NCI-H345 treated with DMSO at 0.1 percent for 48 hours (cell line): ENCODE data around the gene HYDIN.
A peak's percentile ranks its signal among the peaks of the same experiment; 100 is the strongest.
"Not testable (repeated sequence)": the region's sequence is repeated elsewhere in the genome, so short reads cannot be mapped to it uniquely, and the experiment has no call there.

Source experiments
- DNase-seq: peaks from one replicate; lab custom pipeline; 2025; ENCODE audit not compliant: unreplicated experiment; lab: John Stamatoyannopoulos, UW

HYDIN gene

DNA sequence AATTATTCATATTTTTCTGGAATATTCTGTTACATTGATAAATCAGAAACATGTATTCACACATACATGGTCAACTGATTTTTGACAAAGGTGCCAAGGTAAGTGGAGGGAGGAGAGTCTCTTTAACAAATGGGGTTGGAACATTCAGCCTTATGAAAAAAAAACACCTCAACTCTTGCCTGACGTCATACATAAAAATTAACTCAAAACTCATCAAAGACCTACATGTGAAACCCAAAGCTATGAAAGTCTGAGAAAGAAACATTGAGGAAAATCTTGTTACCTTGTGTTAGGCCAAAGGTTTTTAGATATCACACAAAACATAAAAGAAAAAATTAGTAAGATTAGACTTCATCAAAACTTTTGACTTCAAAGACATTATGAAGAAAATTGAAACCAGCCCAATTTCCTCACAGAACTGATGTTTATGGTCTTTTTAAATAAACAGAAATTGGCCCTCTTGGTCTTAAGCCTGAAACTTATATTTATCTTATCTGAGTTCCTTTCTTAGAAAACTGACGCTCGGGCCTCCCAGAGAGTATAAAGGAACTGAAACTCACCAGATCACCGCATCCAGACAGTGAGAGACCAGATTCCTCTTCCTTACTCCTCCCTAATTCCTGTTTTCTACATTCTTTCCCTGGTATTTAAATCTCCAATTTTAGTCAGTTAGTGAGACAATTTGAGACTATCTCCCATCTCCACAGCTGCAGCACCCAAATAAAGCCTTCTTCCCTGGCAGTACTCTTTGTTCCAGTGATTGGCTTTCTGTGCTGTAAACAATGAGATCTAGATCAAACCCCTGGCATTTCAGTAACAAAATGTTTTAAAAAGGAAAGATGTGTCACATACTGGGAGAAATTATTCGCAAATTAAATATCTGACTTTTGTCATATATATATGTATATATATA is 4.0 kb downstream of the HYDIN start:
- no peak for DNase-seq

GRCh38 chr16:71225145-71225544 is 5.4 kb downstream of the HYDIN start:
- no peak for DNase-seq

- DNase-seq = no peak
Measured at GRCh38 chr16:71218306-71218963, 12.1 kb downstream of the HYDIN start.

DNA sequence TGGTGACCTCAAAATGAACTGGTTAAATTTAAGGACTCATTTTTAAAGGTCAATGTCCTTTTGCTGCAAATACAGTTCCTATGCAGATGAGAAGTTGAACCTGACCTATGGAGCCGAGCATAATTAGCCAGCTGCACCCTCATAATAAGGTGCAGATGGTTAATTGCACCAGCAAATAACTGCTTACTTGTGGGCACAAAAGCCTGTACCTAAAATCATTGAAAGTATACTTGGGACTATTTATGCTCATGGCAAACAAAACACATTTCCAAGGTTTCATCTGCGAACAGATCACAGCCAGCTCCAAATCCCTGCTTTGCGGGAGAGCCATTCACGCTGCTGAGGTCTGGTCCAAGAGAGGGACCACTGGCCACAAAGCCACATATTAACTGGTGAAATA is 13.0 kb downstream of the HYDIN start:
- DNase-seq = no peak

DNA sequence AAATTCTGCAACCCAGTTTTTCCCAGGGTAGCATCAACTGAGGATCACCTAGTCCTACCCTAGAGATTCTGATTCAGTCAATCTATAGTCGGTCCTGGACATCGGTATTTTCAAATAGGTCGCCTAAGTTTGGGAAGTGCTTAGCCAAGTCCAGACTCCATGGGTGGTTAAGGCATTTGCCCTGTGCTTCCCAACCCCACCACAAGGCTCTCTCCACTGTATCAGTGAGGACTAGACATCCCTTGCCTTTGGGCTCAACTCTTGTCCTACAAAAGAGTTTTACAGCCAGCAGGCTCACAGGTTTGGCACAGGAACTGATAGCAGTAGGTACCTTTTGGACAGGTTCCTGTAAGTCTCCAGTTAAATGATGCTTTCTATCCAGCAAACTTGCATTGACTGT is 13.8 kb downstream of the HYDIN start:
- no peak for DNase-seq

DNA sequence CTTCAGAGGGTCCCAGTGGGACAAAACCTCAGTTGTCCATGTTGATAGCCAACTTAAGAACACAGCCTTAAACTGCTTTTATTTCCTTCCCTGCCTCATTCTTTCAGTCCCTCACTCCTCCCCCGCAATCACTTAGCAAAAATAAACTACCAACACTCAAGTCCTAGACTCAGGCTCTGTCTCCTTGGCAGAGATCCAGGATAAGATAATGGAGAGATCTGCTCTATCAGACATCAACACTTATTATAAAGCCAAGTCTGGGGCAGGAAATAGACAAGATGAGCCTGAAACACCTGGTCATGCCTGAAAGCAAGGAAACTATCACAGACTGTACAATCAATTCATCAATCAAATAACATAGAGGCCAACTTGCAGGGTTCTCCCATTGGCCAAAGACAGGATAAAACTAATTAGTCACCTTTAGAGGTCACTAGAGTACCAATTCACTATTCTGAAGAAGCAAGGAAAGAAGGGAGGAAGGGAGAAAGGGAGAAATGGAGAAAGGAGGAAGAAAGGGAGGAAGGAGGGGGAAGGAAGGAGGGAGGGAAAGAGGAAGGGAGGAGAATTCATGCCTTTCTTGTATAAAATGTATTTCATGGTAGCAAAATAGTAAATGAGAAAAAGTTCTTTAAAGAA is 15.7 kb downstream of the HYDIN start:
- peak; percentile 8 for DNase-seq

DNA sequence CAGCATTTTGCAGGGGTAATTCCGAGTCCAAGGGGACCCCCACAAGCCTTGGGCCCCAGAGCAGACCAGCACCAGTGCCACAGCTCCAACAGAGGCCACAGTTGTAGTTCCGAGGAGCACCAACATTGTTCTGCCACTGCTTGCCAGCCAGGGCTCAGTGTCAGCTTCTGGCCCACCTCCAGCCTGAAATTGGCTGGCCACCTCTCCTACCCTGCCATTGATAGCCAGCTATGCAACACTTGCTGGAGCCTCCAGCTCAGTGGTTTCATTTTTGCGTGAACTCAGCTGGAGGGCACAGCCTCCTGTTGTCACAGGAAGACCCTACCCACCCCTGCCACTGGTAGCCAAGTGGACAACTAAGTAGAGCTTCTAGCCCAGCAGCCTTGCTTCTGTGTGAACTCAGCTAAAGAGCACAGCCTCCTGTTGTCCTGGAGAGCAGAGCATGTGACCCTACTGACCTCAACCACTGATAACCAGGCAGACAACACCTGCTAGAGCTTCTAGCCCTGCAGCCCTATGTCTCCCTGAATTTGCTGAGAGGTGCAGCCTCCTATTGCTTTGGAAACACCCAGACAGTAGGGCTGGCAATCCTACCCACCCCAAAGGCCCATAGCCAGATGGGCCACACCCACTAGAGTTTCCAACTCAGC is 24.9 kb downstream of the HYDIN start:
- no peak for DNase-seq

DNA sequence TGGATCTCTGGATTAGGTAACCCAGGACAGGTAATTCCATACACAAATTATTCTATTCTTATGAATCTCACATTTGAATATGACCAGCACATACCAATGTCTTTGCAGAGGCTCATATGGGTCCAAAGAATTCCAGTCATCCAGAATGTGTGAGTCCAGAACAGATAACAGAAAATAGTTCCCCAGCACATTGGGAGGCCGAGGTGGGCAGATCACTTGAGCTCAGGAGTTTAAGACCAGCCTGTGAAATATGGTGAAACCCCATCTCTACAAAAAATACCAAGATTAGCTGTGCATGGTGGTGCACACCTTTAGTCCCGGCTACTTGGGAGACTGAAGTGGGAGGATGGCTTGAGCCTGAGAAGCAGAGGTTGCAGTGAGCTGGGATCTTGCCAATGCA is 26.9 kb downstream of the HYDIN start:
- no peak for DNase-seq

GRCh38 chr16:71201556-71201955 is 29.0 kb downstream of the HYDIN start:
- DNase-seq = no peak

DNA sequence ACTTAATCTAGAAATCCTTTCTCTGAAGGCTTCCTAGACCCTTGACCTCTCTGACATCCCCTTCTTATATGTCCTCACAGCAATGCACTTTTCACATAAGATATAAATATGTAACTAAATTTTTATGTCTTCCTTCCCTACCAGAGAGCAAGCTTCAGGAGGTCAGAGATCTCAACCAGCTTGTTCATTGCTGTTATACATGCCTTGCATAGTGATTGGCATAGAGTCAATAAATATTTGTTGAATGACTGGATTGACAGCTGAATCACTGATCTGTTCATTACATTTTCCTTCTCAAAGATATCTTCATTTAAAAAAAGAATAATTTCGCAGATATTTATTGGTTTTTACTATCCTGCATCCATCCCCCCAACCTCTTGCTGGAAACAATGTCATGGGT is 29.5 kb downstream of the HYDIN start:
- no peak for DNase-seq

DNA sequence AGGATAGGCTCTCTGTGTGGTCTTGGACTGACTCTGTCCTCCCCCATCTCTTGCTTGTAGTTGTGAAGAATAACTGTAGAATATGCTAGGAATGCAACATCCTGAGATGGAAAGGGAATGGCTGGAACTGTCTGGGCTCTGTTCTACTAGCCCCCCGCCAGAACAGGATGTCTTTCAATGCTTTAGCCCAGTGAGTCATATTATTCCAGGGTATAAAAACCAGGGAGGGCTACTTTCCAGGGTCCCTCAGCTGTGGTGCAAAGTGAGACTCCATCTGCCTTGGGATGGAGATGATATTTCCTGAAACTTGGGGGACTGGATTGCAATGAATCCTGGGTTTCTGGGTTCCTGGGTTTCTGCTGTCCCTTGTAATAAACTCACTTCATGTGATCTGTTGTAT is 32.1 kb downstream of the HYDIN start:
- DNase-seq = no peak

- no peak for DNase-seq
Measured at GRCh38 chr16:71192387-71192786, 38.1 kb downstream of the HYDIN start.

DNA sequence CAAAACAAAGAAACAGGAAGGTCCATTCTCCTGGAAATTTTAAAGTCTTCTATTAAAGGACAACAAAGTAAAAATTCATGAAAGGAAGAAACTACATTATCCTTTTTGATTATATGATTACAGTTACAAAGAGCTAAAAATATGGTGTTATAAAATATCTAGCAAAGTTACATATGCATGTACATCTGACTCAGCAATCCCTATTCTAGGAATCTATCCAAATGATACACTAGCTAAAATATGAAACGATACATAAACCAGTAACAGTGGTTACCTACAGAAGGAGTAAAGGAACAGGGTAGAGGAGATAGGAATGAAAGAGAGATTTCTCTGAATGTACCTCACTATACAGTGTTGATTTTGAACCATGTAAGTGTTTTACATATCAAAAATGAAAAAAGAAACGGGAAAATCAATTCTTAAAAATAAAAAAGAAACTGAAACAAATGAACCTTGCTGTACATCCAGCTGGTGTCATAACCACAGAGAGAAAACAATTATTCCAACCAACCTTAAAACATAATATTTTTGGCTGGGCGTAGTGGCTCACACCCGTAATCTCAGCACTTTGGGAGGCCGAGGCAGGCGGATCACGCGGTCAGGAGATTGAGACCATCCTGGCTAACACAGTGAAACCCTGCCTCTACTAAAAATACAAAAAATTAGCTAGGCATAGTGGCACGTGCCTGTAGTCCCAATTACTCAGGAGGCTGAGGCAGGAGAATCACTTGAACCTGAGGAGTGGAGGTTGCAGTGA is 41.4 kb downstream of the HYDIN start:
- DNase-seq = no peak

DNA sequence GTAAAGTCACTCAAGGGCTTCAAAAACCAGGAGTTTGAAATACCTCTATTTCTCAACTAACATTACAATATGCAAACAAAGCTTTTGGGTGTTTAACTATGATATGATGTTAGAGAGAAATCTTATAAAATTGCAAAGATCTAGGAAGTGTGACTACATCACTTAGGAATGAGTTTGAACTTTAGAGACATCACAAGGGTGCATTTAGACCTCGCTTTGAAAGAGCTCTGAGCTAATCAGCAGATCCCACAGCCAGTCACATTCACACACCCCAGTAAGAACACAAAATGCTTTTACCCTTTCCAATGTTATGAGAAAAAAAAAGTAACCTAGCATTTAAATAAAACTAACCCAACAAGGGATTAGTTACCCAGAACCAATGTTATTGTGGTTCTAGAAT is 45.2 kb downstream of the HYDIN start:
- DNase-seq = no peak

DNA sequence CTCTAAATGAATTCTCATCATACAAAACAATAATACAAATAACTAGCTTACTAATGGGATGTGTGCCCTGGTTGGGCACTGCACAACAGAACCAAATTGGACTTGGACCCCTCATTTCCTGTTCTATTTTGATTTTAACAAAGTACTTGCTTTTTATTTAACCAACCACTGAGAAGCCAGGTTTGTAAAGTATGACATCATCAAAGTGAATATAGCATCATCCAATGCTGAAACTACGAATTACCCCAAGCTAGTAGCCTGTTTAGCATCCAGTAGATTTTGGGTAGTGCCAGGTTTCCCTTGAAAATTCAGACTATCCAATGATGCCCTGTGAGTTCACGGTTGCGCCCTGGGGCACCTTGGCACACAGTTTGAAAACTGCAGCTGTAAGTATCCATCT is 51.0 kb downstream of the HYDIN start:
- DNase-seq = no peak

DNA sequence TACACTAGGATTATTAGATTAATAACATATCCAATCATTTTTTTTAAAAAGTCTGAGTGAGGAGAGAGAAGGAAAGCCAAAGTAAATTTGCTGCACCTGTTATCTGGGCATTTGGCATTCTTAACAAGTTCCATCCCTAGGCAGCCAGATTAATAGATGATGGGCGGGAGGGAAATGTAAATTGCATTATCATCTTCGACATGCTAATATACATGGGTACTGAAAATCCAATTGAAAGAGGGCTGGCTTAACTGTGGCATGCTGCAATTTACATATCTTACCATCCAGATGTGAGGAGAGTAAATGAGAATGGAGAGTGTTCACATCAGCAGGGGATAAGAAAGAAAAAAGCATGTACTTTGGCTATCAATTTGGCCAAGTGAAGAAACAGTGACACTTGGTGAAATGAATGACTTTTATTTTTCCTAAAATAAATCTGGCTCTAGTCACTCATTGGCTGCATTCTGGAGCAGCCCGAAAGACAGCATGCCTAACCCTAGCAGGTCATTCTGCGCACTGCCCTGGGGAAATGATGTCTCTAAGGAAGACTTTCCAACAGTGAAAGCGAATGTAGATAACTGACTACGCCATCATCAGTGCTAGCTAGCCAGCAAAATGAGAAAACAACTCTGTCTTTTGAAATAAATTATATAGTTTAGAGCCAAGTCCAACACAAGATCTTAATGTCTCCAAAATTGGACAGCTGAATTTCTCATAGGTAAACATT is 57.9 kb downstream of the HYDIN start:
- no peak for DNase-seq

DNA sequence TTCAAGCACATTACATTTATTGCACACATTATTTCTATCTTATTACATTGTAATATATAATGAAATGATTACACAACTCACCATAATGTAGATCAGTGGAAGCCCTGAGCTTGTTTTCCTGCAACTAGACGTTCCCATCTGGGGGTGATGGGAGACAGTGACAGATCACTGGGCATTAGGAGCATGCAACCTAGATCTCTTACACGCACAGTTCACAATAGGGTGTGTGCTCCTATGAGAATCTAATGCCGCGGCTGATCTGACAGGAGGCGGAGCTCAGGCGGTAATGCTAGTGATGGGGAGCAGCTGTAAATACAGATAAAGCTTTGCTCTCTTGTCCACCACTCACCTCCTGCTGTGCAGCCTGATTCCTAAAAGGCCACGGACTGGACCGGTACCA is 69.5 kb downstream of the HYDIN start:
- DNase-seq = not testable (repeated sequence)

- DNase-seq = not testable (repeated sequence)
Measured at GRCh38 chr16:71157278-71157677, 73.2 kb downstream of the HYDIN start.

DNA sequence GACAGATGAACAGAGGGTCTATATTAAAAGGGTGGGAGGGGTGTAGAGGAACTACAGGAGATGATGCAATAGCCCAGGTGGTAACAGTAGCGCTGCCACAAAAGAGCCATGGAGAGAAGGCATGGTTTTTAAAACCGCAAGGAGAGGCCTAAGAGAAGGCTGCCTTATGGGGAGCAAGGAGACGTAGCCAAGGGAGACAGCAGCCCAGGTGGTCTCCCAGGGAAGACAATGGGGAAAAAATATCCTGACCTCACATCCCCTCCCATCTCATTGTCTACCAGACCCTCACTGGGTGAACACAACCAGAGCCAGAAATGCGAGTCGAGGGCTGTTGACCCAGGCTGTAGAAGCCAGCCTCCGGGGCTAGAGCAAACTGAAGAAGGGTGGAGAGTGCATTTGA is 77.2 kb downstream of the HYDIN start:
- DNase-seq = not testable (repeated sequence)

- DNase-seq = not testable (repeated sequence)
Measured at GRCh38 chr16:71151654-71152053, 78.9 kb downstream of the HYDIN start.
